BE2C (cell line): ENCODE data around the gene ADI1.
A peak's percentile ranks its signal among the peaks of the same experiment; 100 is the strongest.
"Not testable (repeated sequence)": the region's sequence is repeated elsewhere in the genome, so short reads cannot be mapped to it uniquely, and the experiment has no call there.

Source experiments
- DNase-seq: peaks from one replicate; pipeline ENCODE4 v3.0.0-alpha.2; 2020
- H3K27me3 ChIP-seq: fragments of 250-450 bp; sonication (Bioruptor Pico); 2 replicates; pipeline ENCODE4 v1.5.1; 2020; ENCODE audit warnings: mild to moderate bottlenecking
- H3K36me3 ChIP-seq: fragments of 250-450 bp; sonication (Bioruptor Pico); 2 replicates; pipeline ENCODE4 v1.5.1; 2020; ENCODE audit warnings: mild to moderate bottlenecking
- H3K4me1 ChIP-seq: fragments of 250-450 bp; sonication (Bioruptor Pico); 2 replicates; pipeline ENCODE4 v1.5.1; 2020
- H3K4me3 ChIP-seq: 2 replicates; pipeline ENCODE4 v1.5.1; 2011; ENCODE audit warnings: low read depth, low read length
- H3K9me3 ChIP-seq: fragments of 250-450 bp; sonication (Bioruptor Pico); 2 replicates; pipeline ENCODE4 v1.5.1; 2020
- CTCF ChIP-seq: IDR thresholded peaks from 2 replicates; pipeline ENCODE4 v1.5.1; 2012; ENCODE audit warnings: mild to moderate bottlenecking, low read depth, low read length

Gene ADI1

DNA sequence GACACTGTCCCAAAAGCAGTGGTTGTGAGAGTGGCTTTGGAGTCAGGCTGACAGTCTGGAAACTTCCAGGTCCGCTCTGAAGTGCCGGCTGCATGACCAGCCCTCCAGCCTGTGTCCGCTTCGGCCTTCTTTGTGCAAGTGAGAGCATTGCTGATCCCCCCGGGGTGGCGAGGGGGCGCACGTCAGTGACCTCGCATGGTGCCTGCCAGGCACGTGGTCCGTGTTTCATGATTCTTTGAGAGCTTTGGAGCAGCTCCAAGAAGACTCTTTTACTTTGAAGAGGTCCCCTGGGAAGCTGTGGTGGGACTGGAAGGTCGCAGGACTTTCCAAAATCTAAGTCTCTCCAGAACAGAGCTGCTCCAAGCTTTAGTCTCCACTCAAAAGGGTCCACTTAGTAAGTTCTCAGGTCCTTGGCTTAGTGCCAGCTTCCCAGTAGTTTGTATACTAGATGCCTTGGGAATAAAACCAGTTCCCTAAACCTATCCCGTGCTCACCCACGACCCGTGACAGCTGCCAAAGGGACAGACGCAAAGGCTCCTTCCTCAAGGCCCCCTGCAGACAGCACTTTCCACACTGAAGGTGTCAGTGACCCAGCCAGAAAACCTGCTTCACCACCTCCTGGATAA is 68.8 kb downstream of the ADI1 start:
- no peak for DNase-seq
- Histone ChIP-seq H3K4me1 (peaks cover 8% of the 10 kb centered on the region), H3K9me3 (no peaks in the 10 kb centered on the region), H3K36me3 (peaks cover 32% of the 10 kb centered on the region), H3K4me3 (no peak overlapping the region), H3K27me3 (no peaks in the 10 kb centered on the region)
- TF ChIP-seq CTCF: no peak

DNA sequence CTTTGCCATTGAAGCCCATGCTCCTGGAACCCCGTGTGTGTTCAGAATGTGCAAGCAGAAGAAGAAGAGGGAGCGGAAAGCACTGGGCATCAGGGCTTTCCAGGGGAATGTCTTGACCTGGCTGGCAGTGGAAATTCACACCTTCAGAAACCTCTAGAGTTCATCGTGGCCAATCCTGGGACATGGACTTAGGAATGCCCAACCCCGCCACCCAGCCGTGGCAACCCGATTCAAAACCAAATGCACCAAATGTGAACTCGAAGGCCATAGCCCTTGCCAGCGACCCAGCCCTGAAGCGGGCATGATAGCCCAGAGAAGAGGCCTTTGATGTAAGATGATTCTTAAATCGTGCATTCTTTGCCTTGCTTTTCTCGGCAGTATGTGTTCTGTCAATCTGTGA is 69.4 kb downstream of the ADI1 start:
- no peak overlapping the region for H3K4me3 ChIP-seq
- no peak for DNase-seq
- no peaks in the 10 kb centered on the region for H3K9me3 ChIP-seq
- peaks cover 37% of the 10 kb centered on the region for H3K36me3 ChIP-seq
- H3K27me3 ChIP-seq: no peaks in the 10 kb centered on the region
- no peak for TF ChIP-seq CTCF
- H3K4me1 ChIP-seq: peaks cover 8% of the 10 kb centered on the region

- peak; percentile 41 for DNase-seq
- peaks cover 8% of the 10 kb centered on the region for H3K4me1 ChIP-seq
- TF ChIP-seq CTCF: no peak
- no peaks in the 10 kb centered on the region for H3K27me3 ChIP-seq
- no peaks in the 10 kb centered on the region for H3K9me3 ChIP-seq
- H3K36me3 ChIP-seq: peaks cover 39% of the 10 kb centered on the region
- no peak overlapping the region for H3K4me3 ChIP-seq
Measured at GRCh38 chr2:3449086-3449485, 70.2 kb downstream of the ADI1 start.

DNA sequence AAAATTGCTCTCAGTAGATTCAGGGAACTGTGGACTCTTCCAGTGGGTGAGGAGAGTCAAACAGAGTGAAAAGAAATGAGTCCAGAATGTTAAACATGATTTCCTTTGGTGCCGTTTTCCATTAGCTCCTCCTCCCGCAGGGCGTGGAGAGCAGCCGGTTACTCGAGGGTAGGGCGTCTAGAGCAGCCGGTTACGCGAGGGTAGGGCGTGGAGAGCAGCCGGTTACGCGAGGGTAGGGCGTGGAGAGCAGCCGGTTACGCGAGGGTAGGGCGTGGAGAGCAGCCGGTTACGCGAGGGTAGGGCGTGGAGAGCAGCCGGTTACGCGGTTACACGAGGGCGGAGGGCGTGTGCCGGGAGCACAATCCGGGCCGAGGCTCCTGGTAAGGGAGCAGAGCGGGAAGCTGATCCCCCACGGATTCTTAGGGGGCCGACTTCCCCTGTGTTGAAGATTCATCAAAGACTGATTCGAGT is 70.9 kb downstream of the ADI1 start:
- H3K27me3 ChIP-seq, H3K4me1 ChIP-seq, H3K9me3 ChIP-seq, DNase-seq: not testable (repeated sequence)
- Histone ChIP-seq H3K4me3 (peak overlapping the region; percentile 33), H3K36me3 (peaks cover 43% of the 10 kb centered on the region)

DNA sequence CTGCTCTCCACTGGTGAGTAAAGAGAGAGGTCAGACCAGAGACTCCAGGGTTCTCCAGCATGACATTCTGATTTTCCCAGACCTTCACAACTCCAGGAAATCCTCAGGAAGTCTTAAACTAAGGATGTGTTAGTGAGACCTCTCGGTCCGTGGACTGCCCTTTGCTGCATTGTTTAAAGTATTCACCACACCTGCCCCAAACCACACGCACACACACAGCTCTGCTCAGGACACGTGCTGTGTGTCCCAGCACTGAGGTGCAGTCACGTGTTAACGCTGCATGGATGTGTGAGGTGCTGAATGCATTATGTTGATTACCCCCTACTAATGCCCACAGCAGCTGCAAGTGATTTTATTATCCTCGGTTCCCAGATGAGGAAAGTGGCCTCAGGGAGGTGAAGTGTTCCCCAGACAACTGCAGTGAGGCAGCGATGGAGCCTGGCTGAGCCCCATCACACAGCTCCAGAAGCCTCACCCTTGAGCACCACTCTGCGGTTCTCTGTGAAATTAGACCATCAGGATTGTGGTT is 71.5 kb downstream of the ADI1 start:
- peak; percentile 44 for DNase-seq
- TF ChIP-seq CTCF: peak; percentile 35
- H3K27me3 ChIP-seq: no peaks in the 10 kb centered on the region
- H3K4me1 ChIP-seq: peaks cover 8% of the 10 kb centered on the region
- peak overlapping the region; percentile 33 for H3K4me3 ChIP-seq
- H3K36me3 ChIP-seq: peaks cover 41% of the 10 kb centered on the region
- H3K9me3 ChIP-seq: no peaks in the 10 kb centered on the region
